Right lobe of liver (tissue), 6 donors: ENCODE measurements around the gene ZBTB6. TPM values are rescaled to one million over a fixed set of nuclear protein-coding genes. Genes with fewer than 3 reads are reported as not detected.

ENCODE experiments used
- ATAC-seq, 4 donors: fragments of 200-7000 bp; cut with Tn5 transposase; one replicate each; pipeline ENCODE4 v1.9.1; 2020; ENCODE audit warnings: mild to moderate bottlenecking in 4 of 4, moderate library complexity in 4 of 4
- DNase-seq, 3 donors: peaks; one replicate each; pipeline ENCODE4 v3.0.0-alpha.2; 2020
- H3K27ac ChIP-seq, 3 donors: fragments of 200-600 bp; one replicate each; pipeline ENCODE4 v1.8.0; 2022
- H3K27me3 ChIP-seq, 2 donors: fragments of 200-600 bp; one replicate each; pipeline ENCODE4 v1.8.0; 2022
- H3K36me3 ChIP-seq, 4 donors: fragments of 200-600 bp; sonication (generic) in 1 of 4; one replicate each; pipeline versions ENCODE4 v1.5.1 to v1.8.0; 2017 to 2022; ENCODE audit warnings: control low read depth in 1 of 4
- H3K4me1 ChIP-seq, 4 donors: fragments of 200-600 bp; sonication (generic) in 1 of 4; one replicate each; pipeline versions ENCODE4 v1.5.1 to v1.8.0; 2017 to 2022; ENCODE audit warnings: control low read depth in 1 of 4
- H3K4me3 ChIP-seq, 3 donors: fragments of 200-600 bp; one replicate each; pipeline ENCODE4 v1.8.0; 2022
- H3K9me3 ChIP-seq, 4 donors: fragments of 200-600 bp; sonication (generic) in 1 of 4; one replicate each; pipeline versions ENCODE4 v1.5.1 to v1.8.0; 2017 to 2022; ENCODE audit warnings: control low read depth in 1 of 4
- CTCF ChIP-seq, 4 donors: fragments of 200-600 bp in 3 of 4; fragments of 450-650 bp in 1 of 4; IDR thresholded peaks; one replicate each; pipeline versions ENCODE4 v1.5.1 to v1.8.0; 2016 to 2022; ENCODE audit warnings: antibody characterized with exemption in 4 of 4, mild to moderate bottlenecking in 2 of 4
- POLR2A ChIP-seq: fragments of 450-650 bp; IDR thresholded peaks from one replicate; pipeline ENCODE4 v1.6.1; 2017; ENCODE audit warnings: antibody characterized with exemption, mild to moderate bottlenecking
- WGBS: methylation state at CpG from one replicate; pipeline ENCODE4 v1.1.6; 2018; ENCODE audit warnings: low coverage, low lambda C conversion rate; ENCODE audit not compliant: insufficient coverage; ENCODE audit errors: missing lambda C conversion rate; 5-methylcytosine and 5-hydroxymethylcytosine counted together
- intact Hi-C, 2 donors: fragments of 100-400 bp; cut with DNase I; formaldehyde crosslinking; loops; one replicate each; pipeline versions ENCODE4 v1.11.2 to v1.14.1; 2022
- long read RNA-seq: library from polyadenylated mRNA; unstranded; transcript quantifications from one replicate; pipeline ENCODE4 v2.0.0, GENCODE V29; 2019
- total RNA-seq, 6 experiments: library from RNA; depleted of rRNA in 2 of 6; stranded (reverse); fragments of >200 nt in 2 of 6; fragmentation: NEBNext Ultra II Directional in 3 of 6; extraction: Animal tissue kit (Norgen Biotek cat#: 25700) in 3 of 6; gene quantifications; one replicate each; pipeline versions ENCODE4 v1.1.0 to v1.2.4, GENCODE V29; 2016 to 2023
- donor health status: DM: no; HTN: yes; CAD: no.
- donor health status: DM: no; HTN: no; CAD: no.
- donor health status: DM: no; HTN: no; CAD: no.
- donor health status: DM: no; HTN: yes; CAD: no.
- donor health status: DM: no; HTN: yes; CAD: no.

Gene ZBTB6, protein sequence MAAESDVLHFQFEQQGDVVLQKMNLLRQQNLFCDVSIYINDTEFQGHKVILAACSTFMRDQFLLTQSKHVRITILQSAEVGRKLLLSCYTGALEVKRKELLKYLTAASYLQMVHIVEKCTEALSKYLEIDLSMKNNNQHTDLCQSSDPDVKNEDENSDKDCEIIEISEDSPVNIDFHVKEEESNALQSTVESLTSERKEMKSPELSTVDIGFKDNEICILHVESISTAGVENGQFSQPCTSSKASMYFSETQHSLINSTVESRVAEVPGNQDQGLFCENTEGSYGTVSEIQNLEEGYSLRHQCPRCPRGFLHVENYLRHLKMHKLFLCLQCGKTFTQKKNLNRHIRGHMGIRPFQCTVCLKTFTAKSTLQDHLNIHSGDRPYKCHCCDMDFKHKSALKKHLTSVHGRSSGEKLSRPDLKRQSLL
- 1 to 10 TPM; 2.2 to 4.3 (median 2.7) TPM for total RNA-seq
- long read RNA-seq: 0 reads

- Histone ChIP-seq H3K4me1 (peaks cover 0 to 9% (median 0%) of the 10 kb centered on the region in 4 donors), H3K27ac (peak within 1 kb of the TSS in 2 of 3 donors; percentile 53 to 70), H3K4me3 (peak within 1 kb of the TSS; percentile 82 to 90 (median 85)), H3K27me3 (no peaks in the 10 kb centered on the region), H3K9me3 (no peaks in the 10 kb centered on the region), H3K36me3 (peaks cover 0 to 10% (median 0%) of the 10 kb centered on the region in 4 donors)
- TF ChIP-seq POLR2A (peak; percentile 48), CTCF (IDR thresholded peaks at IDR 0.05) (no peak)
- peak; percentile 99 to 100 (median 100) for ATAC-seq
- under 1% methylated on average over 32 of the region's 35 CpGs for WGBS
- DNase-seq: peak; percentile 66 to 85 (median 75)
- intact Hi-C loops: no loop called here
Measured at GRCh38 chr9:122912964-122913673, at the start of gene ZBTB6. Gene ZBTB6 (minus strand): TSS chr9:122913323. CDS start chr9:122912072, 1,251 bp downstream.

GRCh38 chr9:122961139-122961538 lies 48.0 kb upstream of the ZBTB6 start:
- Histone ChIP-seq H3K9me3 (no peaks in the 10 kb centered on the region), H3K36me3 (no peaks in the 10 kb centered on the region), H3K4me1 (no peaks in the 10 kb centered on the region), H3K4me3 (no peak overlapping the region), H3K27me3 (no peaks in the 10 kb centered on the region), H3K27ac (no peak overlapping the region)
- ATAC-seq (no peak), DNase-seq (no peak)
- intact Hi-C loops: no loop called here
- TF ChIP-seq CTCF (IDR thresholded peaks at IDR 0.05) (no peak), POLR2A (no peak)
- 86% methylated on average over 1 of the region's 1 CpG for WGBS

DNA sequence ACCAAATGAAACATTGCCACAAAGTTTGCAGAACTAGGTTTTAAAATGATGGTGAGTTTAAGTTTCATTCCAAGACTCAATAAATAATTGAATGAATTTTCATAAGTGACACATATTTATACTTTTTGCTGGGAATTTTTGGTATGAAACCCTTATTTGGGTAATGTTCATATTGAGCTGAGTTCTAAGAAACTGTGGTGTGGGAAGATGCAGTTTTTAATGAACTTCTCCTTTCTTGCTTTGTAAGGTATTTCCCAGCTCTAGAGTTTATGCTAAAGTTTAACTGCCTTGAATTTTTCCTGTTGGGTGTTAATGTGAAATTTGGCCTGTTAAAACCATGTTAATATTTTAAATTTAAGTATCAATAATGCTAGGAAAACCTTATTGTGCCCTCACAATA lies 42.8 kb upstream of the ZBTB6 start:
- no peaks in the 10 kb centered on the region for H3K36me3 ChIP-seq
- peaks cover 0 to 7% (median 2%) of the 10 kb centered on the region in 4 donors for H3K4me1 ChIP-seq
- H3K27me3 ChIP-seq: no peaks in the 10 kb centered on the region
- no peak overlapping the region for H3K27ac ChIP-seq
- DNase-seq: no peak
- H3K9me3 ChIP-seq: no peaks in the 10 kb centered on the region
- H3K4me3 ChIP-seq: no peak overlapping the region
- TF ChIP-seq CTCF (IDR thresholded peaks at IDR 0.05) (no peak), POLR2A (no peak)
- intact Hi-C loops: no loop called here
- ATAC-seq: no peak

GRCh38 chr9:122954253-122954691 lies 41.1 kb upstream of the ZBTB6 start:
- DNase-seq: no peak
- Histone ChIP-seq H3K27ac (no peak overlapping the region), H3K9me3 (no peaks in the 10 kb centered on the region), H3K4me1 (peaks cover 0 to 7% (median 2%) of the 10 kb centered on the region in 4 donors), H3K36me3 (no peaks in the 10 kb centered on the region), H3K27me3 (no peaks in the 10 kb centered on the region), H3K4me3 (no peak overlapping the region)
- intact Hi-C loops: no loop called here
- TF ChIP-seq POLR2A: no peak
- TF ChIP-seq CTCF (IDR thresholded peaks at IDR 0.05): no peak
- no peak for ATAC-seq
